Measurements from ENCODE around the gene PRSS53. TPM values are rescaled to one million over a fixed set of nuclear protein-coding genes. Genes with fewer than 3 reads are reported as not detected.

PRSS53 gene
- total RNA-seq, 1 donor from 2014 or later = 2.9 TPM

GRCh38 chr16:31043352-31043751 is 45.4 kb downstream of the PRSS53 start:
- DNase-seq = no peak

GRCh38 chr16:31042866-31043265 is 45.9 kb downstream of the PRSS53 start:
- DNase-seq = no peak

DNA sequence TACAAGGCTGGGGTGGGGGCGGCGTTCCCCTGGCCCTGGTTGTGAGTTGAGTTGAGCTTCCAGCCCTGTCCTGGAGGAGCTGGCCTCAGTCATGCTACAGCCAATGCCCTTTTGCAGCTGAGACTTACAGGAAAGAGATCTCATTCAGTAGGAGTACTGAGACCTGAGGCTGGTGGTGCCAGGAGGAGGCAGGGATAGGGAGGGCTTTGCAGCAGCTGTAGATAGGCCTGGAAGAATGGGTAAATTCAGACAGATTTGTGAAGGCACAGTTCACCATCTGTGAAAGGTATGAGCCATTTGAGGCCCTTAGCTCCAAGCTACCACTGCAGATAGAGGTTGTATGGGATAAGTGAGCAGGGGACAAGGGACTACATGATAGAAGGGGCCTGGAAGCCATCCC is 49.8 kb downstream of the PRSS53 start:
- no peak for DNase-seq

GRCh38 chr16:31036691-31037090 is 52.1 kb downstream of the PRSS53 start:
- DNase-seq = no peak

DNA sequence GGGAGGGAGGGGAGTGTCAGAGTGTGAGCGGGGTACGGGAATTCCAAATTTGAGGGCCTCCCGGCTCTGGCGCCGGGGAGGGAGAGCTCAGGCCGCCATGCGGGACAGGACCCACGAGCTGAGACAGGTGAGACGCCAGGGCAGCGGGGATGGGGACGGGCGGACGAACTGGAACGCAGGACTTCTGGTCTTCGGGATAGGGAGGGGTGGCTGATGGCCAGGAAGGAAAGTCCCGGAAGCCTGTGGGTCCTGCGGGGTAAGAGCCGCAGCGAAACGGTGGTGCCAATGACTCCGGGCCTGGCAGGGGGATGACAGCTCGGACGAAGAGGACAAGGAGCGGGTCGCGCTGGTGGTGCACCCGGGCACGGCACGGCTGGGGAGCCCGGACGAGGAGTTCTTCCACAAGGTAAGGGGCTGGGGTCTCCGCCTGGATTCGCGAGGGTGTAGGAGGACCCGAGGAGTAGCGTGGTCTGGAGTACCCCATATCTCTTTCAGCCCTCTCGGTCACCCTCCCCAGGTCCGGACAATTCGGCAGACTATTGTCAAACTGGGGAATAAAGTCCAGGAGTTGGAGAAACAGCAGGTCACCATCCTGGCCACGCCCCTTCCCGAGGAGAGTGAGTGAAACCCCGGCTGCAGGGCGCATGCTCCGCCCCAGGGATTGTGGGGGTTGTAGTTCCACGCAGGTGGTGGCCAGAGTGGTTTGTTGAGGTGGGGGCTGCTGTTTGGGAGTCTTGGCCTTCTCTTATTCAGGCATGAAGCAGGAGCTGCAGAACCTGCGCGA is 54.8 kb downstream of the PRSS53 start:
- peak; percentile 96 for DNase-seq

Other genes with a start within 250 kb of the PRSS53 start
- 24.2 TPM for gene BCL7C, start 194.9 kb downstream of the PRSS53 start, total RNA-seq
- gene CTF1, start 192.3 kb downstream of the PRSS53 start, total RNA-seq = 2.1 TPM
- 9.3 TPM for gene FBXL19, start 165.4 kb downstream of the PRSS53 start, total RNA-seq
- 15.7 TPM for gene ORAI3, start 139.9 kb downstream of the PRSS53 start, total RNA-seq
- gene SETD1A, start 131.2 kb downstream of the PRSS53 start, total RNA-seq = 4.6 TPM
- gene HSD3B7, start 103.7 kb downstream of the PRSS53 start, total RNA-seq = 15.9 TPM
- 0.92 TPM for gene STX1B, start 78.3 kb downstream of the PRSS53 start, total RNA-seq
- 26.8 TPM for gene STX4, start 55.4 kb downstream of the PRSS53 start, total RNA-seq
- 5.0 TPM for gene ZNF668, start 14.7 kb downstream of the PRSS53 start, total RNA-seq
- gene ZNF646, start 14.5 kb downstream of the PRSS53 start, total RNA-seq = 14.7 TPM
- 64.2 TPM for gene VKORC1, start 5.9 kb upstream of the PRSS53 start, total RNA-seq
- 13.0 TPM for gene BCKDK, start 19.4 kb upstream of the PRSS53 start, total RNA-seq
- gene KAT8, start 28.7 kb upstream of the PRSS53 start, total RNA-seq = 55.5 TPM
- gene PRSS8, start 46.8 kb upstream of the PRSS53 start, total RNA-seq = 17.6 TPM
- gene PRSS36, start 61.1 kb upstream of the PRSS53 start, total RNA-seq = not detected
- 82.2 TPM for gene FUS, start 91.2 kb upstream of the PRSS53 start, total RNA-seq
- 15.2 TPM for gene PYCARD, start 113.8 kb upstream of the PRSS53 start, total RNA-seq
- 117 TPM for gene TRIM72, start 125.2 kb upstream of the PRSS53 start, total RNA-seq
- gene PYDC1, start 128.2 kb upstream of the PRSS53 start, total RNA-seq = not detected
- 4.1 TPM for gene ITGAM, start 171.0 kb upstream of the PRSS53 start, total RNA-seq

All from tongue (tissue), 2 donors.